Measurements from ENCODE around the gene TRA2B. TPM values are rescaled to one million over a fixed set of nuclear protein-coding genes. Genes with fewer than 3 reads are reported as not detected.

Gene TRA2B
- total RNA-seq, 1 experiment from 2014 or later, result 171 TPM

DNA sequence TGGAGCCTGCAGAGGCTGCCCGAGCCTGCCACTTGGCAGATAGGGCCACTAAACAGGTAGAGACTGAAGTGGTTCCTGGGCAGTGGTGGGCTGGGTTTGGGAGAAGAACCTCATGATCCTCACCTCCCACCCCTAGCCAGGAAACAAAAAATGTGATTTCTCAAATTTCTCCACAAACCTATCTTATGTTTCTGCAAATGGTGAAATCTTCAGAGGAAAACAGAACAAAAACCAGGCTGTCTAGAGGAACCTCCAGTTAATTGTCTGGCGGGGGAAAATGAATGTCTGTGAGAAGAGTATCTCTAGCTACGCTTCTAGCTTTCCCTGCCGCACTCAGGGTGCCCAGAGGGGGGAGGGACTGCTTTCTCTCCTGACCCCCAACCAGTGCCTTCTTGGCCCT, 55.9 kb downstream of the TRA2B start:
- H3K27me3 ChIP-seq (ENCODE audit: control insufficient read depth, insufficient read depth, low read length), result no peaks in the 10 kb centered on the region
- no peak overlapping the region for H3K4me3 ChIP-seq (ENCODE audit: low read depth in 2 of 2, low read length in 2 of 2)
- in situ Hi-C loops (cut with HindIII; ENCODE audit: low pct_unique_long_range_greater_than_20kb, low sequenced_read_pairs), result no loop called here
- ATAC-seq, result no peak
- BruUV-seq (replicated peaks), result no TSS peak
- no peak for DNase-seq (ENCODE audit: low read depth, low spot score)
- ChIA-PET POLR2A (interaction anchor here (0.7 kb wide), 1 partner anchor 45 kb away, joined by 8 read pairs; no protein-coding TSS in a partner anchor), CTCF (no interaction called here)
- TF ChIP-seq POLR2AphosphoS5 (IDR thresholded peaks at IDR 0.05; ENCODE audit: low read depth, low read length) (no peak), TCF7L2 (IDR thresholded peaks at IDR 0.05; ENCODE audit: low read depth, low read length) (no peak), SIN3A (IDR thresholded peaks at IDR 0.05; ENCODE audit: borderline replicate concordance, insufficient read depth, low read depth, low read length) (no peak)
- TF ChIP-seq, protein P1, sequence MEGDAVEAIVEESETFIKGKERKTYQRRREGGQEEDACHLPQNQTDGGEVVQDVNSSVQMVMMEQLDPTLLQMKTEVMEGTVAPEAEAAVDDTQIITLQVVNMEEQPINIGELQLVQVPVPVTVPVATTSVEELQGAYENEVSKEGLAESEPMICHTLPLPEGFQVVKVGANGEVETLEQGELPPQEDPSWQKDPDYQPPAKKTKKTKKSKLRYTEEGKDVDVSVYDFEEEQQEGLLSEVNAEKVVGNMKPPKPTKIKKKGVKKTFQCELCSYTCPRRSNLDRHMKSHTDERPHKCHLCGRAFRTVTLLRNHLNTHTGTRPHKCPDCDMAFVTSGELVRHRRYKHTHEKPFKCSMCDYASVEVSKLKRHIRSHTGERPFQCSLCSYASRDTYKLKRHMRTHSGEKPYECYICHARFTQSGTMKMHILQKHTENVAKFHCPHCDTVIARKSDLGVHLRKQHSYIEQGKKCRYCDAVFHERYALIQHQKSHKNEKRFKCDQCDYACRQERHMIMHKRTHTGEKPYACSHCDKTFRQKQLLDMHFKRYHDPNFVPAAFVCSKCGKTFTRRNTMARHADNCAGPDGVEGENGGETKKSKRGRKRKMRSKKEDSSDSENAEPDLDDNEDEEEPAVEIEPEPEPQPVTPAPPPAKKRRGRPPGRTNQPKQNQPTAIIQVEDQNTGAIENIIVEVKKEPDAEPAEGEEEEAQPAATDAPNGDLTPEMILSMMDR (IDR thresholded peaks at IDR 0.05), result no peak
- TF ChIP-seq, protein P2, sequence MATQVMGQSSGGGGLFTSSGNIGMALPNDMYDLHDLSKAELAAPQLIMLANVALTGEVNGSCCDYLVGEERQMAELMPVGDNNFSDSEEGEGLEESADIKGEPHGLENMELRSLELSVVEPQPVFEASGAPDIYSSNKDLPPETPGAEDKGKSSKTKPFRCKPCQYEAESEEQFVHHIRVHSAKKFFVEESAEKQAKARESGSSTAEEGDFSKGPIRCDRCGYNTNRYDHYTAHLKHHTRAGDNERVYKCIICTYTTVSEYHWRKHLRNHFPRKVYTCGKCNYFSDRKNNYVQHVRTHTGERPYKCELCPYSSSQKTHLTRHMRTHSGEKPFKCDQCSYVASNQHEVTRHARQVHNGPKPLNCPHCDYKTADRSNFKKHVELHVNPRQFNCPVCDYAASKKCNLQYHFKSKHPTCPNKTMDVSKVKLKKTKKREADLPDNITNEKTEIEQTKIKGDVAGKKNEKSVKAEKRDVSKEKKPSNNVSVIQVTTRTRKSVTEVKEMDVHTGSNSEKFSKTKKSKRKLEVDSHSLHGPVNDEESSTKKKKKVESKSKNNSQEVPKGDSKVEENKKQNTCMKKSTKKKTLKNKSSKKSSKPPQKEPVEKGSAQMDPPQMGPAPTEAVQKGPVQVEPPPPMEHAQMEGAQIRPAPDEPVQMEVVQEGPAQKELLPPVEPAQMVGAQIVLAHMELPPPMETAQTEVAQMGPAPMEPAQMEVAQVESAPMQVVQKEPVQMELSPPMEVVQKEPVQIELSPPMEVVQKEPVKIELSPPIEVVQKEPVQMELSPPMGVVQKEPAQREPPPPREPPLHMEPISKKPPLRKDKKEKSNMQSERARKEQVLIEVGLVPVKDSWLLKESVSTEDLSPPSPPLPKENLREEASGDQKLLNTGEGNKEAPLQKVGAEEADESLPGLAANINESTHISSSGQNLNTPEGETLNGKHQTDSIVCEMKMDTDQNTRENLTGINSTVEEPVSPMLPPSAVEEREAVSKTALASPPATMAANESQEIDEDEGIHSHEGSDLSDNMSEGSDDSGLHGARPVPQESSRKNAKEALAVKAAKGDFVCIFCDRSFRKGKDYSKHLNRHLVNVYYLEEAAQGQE (IDR thresholded peaks at IDR 0.05; ENCODE audit: insufficient read depth in 1 of 2, low read depth in 2 of 2, low read length in 1 of 2), result no peak
- H3K9me3 ChIP-seq (ENCODE audit: control insufficient read depth, insufficient read depth, low read depth, low read length), result no peaks in the 10 kb centered on the region
- intact Hi-C loops (cut with micrococcal nuclease; ENCODE audit: unreplicated experiment), result no loop called here
- H3K4me1 ChIP-seq (ENCODE audit: control insufficient read depth, insufficient read depth, low read length), result no peaks in the 10 kb centered on the region
- H3K27ac ChIP-seq (ENCODE audit: low read length), result no peak overlapping the region
- H3K36me3 ChIP-seq (ENCODE audit: control insufficient read depth, insufficient read depth, low read length), result no peaks in the 10 kb centered on the region

DNA sequence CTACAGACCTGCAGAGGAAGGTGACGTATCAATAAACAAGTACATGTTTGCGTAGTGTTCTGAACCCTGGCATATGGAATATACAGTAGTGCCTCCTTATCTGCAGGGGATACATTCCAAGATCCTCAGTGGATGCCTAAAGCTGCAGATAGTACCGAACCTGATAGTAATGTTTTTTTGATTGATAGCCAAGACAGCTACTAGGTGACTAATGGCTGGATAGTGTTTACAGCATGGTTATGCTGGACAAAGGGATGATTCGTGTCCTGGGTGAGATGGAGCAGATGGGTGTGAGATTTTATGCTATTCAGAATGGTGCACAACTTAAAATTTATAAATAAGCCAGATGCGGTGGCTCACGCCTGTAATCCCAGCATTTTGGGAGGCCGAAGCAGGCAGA, 57.2 kb downstream of the TRA2B start:
- intact Hi-C loops (cut with micrococcal nuclease; ENCODE audit: unreplicated experiment), result no loop called here
- no peaks in the 10 kb centered on the region for H3K4me1 ChIP-seq (ENCODE audit: control insufficient read depth, insufficient read depth, low read length)
- in situ Hi-C loops (cut with HindIII; ENCODE audit: low pct_unique_long_range_greater_than_20kb, low sequenced_read_pairs), result no loop called here
- H3K27ac ChIP-seq (ENCODE audit: low read length), result no peak overlapping the region
- ChIA-PET CTCF (no interaction called here), POLR2A (no interaction called here)
- H3K27me3 ChIP-seq (ENCODE audit: control insufficient read depth, insufficient read depth, low read length), result no peaks in the 10 kb centered on the region
- H3K9me3 ChIP-seq (ENCODE audit: control insufficient read depth, insufficient read depth, low read depth, low read length), result no peaks in the 10 kb centered on the region
- no TSS peak for BruUV-seq (replicated peaks)
- H3K36me3 ChIP-seq (ENCODE audit: control insufficient read depth, insufficient read depth, low read length), result no peaks in the 10 kb centered on the region
- no peak for ATAC-seq
- no peak overlapping the region for H3K4me3 ChIP-seq (ENCODE audit: low read depth in 2 of 2, low read length in 2 of 2)
- DNase-seq (ENCODE audit: low read depth, low spot score), result no peak
- TF ChIP-seq, protein P1 (IDR thresholded peaks at IDR 0.05), result no peak

Data from Panc1 (cell line).